ENCODE data around the gene UTP3.
"Not testable (repeated sequence)": the region's sequence is repeated elsewhere in the genome, so short reads cannot be mapped to it uniquely, and the experiment has no call there.

UTP3 gene

GRCh38 chr4:70694633-70695032 is 6.3 kb downstream of the UTP3 start:
- not testable (repeated sequence) for H3K27me3 ChIP-seq (ENCODE audit: insufficient read depth, low read length); H3K9me3 ChIP-seq (ENCODE audit: insufficient read depth, low read depth, low read length); H3K27ac ChIP-seq (ENCODE audit: low read length); H3K4me3 ChIP-seq (ENCODE audit: low read length); H3K4me1 ChIP-seq (ENCODE audit: insufficient read depth, low read length); H3K9ac ChIP-seq (ENCODE audit: low read depth, low read length)
- peaks cover 13% of the 10 kb centered on the region for H3K36me3 ChIP-seq (ENCODE audit: insufficient read depth, low read depth, low read length)

GRCh38 chr4:70698435-70698834 is 10.1 kb downstream of the UTP3 start:
- H3K27me3 ChIP-seq (ENCODE audit: insufficient read depth, low read length); H3K9me3 ChIP-seq (ENCODE audit: insufficient read depth, low read depth, low read length); H3K4me1 ChIP-seq (ENCODE audit: insufficient read depth, low read length); H3K27ac ChIP-seq (ENCODE audit: low read length); H3K36me3 ChIP-seq (ENCODE audit: insufficient read depth, low read depth, low read length); H3K4me3 ChIP-seq (ENCODE audit: low read length); H3K9ac ChIP-seq (ENCODE audit: low read depth, low read length): not testable (repeated sequence)

- Histone ChIP-seq H3K9me3 (ENCODE audit: insufficient read depth, low read depth, low read length) (no peaks in the 10 kb centered on the region), H3K9ac (ENCODE audit: low read depth, low read length) (no peak overlapping the region), H3K4me3 (ENCODE audit: low read length) (no peak overlapping the region), H3K27ac (ENCODE audit: low read length) (no peak overlapping the region), H3K36me3 (ENCODE audit: insufficient read depth, low read depth, low read length) (no peaks in the 10 kb centered on the region), H3K27me3 (ENCODE audit: insufficient read depth, low read length) (peaks cover under 1% of the 10 kb centered on the region; the same call in 1 of the 2 replicates), H3K4me1 (ENCODE audit: insufficient read depth, low read length) (peaks cover 5% of the 10 kb centered on the region; the same call in 1 of the 2 replicates)
These were observed 12.4 kb downstream of the UTP3 start for GRCh38 chr4:70700712-70701111.

- H3K4me3 ChIP-seq (ENCODE audit: low read length) = no peak overlapping the region
- no peaks in the 10 kb centered on the region for H3K36me3 ChIP-seq (ENCODE audit: insufficient read depth, low read depth, low read length)
- peaks cover 7% of the 10 kb centered on the region for H3K4me1 ChIP-seq (ENCODE audit: insufficient read depth, low read length)
- no peak overlapping the region for H3K9ac ChIP-seq (ENCODE audit: low read depth, low read length)
- H3K9me3 ChIP-seq (ENCODE audit: insufficient read depth, low read depth, low read length) = no peaks in the 10 kb centered on the region
- H3K27me3 ChIP-seq (ENCODE audit: insufficient read depth, low read length) = peaks cover 6% of the 10 kb centered on the region; the same call in 1 of the 2 replicates
- H3K27ac ChIP-seq (ENCODE audit: low read length) = no peak overlapping the region
These were observed 12.9 kb downstream of the UTP3 start for GRCh38 chr4:70701271-70701670.

- not testable (repeated sequence) for H3K36me3 ChIP-seq (ENCODE audit: insufficient read depth, low read depth, low read length); H3K9me3 ChIP-seq (ENCODE audit: insufficient read depth, low read depth, low read length); H3K9ac ChIP-seq (ENCODE audit: low read depth, low read length); H3K27ac ChIP-seq (ENCODE audit: low read length); H3K4me3 ChIP-seq (ENCODE audit: low read length)
- Histone ChIP-seq H3K4me1 (ENCODE audit: insufficient read depth, low read length) (peaks cover 12% of the 10 kb centered on the region), H3K27me3 (ENCODE audit: insufficient read depth, low read length) (peaks cover 12% of the 10 kb centered on the region; the same call in 1 of the 2 replicates)
These were observed 14.3 kb downstream of the UTP3 start for GRCh38 chr4:70702592-70702991.

GRCh38 chr4:70703619-70704214 is 15.4 kb downstream of the UTP3 start:
- peak overlapping the region; percentile 74; the same call in 1 of the 2 replicates for H3K9ac ChIP-seq (ENCODE audit: low read depth, low read length)
- no peaks in the 10 kb centered on the region for H3K9me3 ChIP-seq (ENCODE audit: insufficient read depth, low read depth, low read length)
- peak overlapping the region; percentile 81 for H3K4me3 ChIP-seq (ENCODE audit: low read length)
- peaks cover 12% of the 10 kb centered on the region for H3K4me1 ChIP-seq (ENCODE audit: insufficient read depth, low read length)
- H3K27ac ChIP-seq (ENCODE audit: low read length) = no peak overlapping the region
- no peaks in the 10 kb centered on the region for H3K36me3 ChIP-seq (ENCODE audit: insufficient read depth, low read depth, low read length)
- peaks cover 12% of the 10 kb centered on the region; the same call in 1 of the 2 replicates for H3K27me3 ChIP-seq (ENCODE audit: insufficient read depth, low read length)

GRCh38 chr4:70704215-70704930 is 16.0 kb downstream of the UTP3 start:
- H3K27ac ChIP-seq (ENCODE audit: low read length) = no peak overlapping the region
- peak overlapping the region; percentile 81 for H3K4me3 ChIP-seq (ENCODE audit: low read length)
- no peaks in the 10 kb centered on the region for H3K9me3 ChIP-seq (ENCODE audit: insufficient read depth, low read depth, low read length)
- H3K9ac ChIP-seq (ENCODE audit: low read depth, low read length) = peak overlapping the region; percentile 74
- H3K27me3 ChIP-seq (ENCODE audit: insufficient read depth, low read length) = peaks cover 12% of the 10 kb centered on the region; the same call in 1 of the 2 replicates
- peaks cover 17% of the 10 kb centered on the region for H3K4me1 ChIP-seq (ENCODE audit: insufficient read depth, low read length)
- no peaks in the 10 kb centered on the region for H3K36me3 ChIP-seq (ENCODE audit: insufficient read depth, low read depth, low read length)

GRCh38 chr4:70704931-70705182 is 16.5 kb downstream of the UTP3 start:
- peaks cover 21% of the 10 kb centered on the region for H3K4me1 ChIP-seq (ENCODE audit: insufficient read depth, low read length)
- peak overlapping the region; percentile 80; the same call in 1 of the 2 replicates for H3K9ac ChIP-seq (ENCODE audit: low read depth, low read length)

GRCh38 chr4:70705183-70706043 is 17.1 kb downstream of the UTP3 start:
- H3K27ac ChIP-seq (ENCODE audit: low read length) = no peak overlapping the region
- no peaks in the 10 kb centered on the region for H3K9me3 ChIP-seq (ENCODE audit: insufficient read depth, low read depth, low read length)
- peak overlapping the region; percentile 80 for H3K9ac ChIP-seq (ENCODE audit: low read depth, low read length)
- H3K36me3 ChIP-seq (ENCODE audit: insufficient read depth, low read depth, low read length) = no peaks in the 10 kb centered on the region
- peak overlapping the region; percentile 81 for H3K4me3 ChIP-seq (ENCODE audit: low read length)
- H3K27me3 ChIP-seq (ENCODE audit: insufficient read depth, low read length) = peaks cover 12% of the 10 kb centered on the region; the same call in 1 of the 2 replicates
- peaks cover 22% of the 10 kb centered on the region for H3K4me1 ChIP-seq (ENCODE audit: insufficient read depth, low read length)

More at GRCh38 chr4:70704931-70705182, 16.5 kb downstream of the UTP3 start:
- H3K27ac ChIP-seq (ENCODE audit: low read length) = no peak overlapping the region
- H3K9me3 ChIP-seq (ENCODE audit: insufficient read depth, low read depth, low read length) = no peaks in the 10 kb centered on the region
- peaks cover 12% of the 10 kb centered on the region; the same call in 1 of the 2 replicates for H3K27me3 ChIP-seq (ENCODE audit: insufficient read depth, low read length)
- peak overlapping the region; percentile 81; the same call in 1 of the 2 replicates for H3K4me3 ChIP-seq (ENCODE audit: low read length)
- no peaks in the 10 kb centered on the region for H3K36me3 ChIP-seq (ENCODE audit: insufficient read depth, low read depth, low read length)

GRCh38 chr4:70706044-70706461 is 17.7 kb downstream of the UTP3 start:
- Histone ChIP-seq H3K4me1 (ENCODE audit: insufficient read depth, low read length) (peaks cover 22% of the 10 kb centered on the region), H3K36me3 (ENCODE audit: insufficient read depth, low read depth, low read length) (no peaks in the 10 kb centered on the region), H3K9me3 (ENCODE audit: insufficient read depth, low read depth, low read length) (no peaks in the 10 kb centered on the region), H3K27ac (ENCODE audit: low read length) (no peak overlapping the region), H3K9ac (ENCODE audit: low read depth, low read length) (peak overlapping the region; percentile 80; the same call in 1 of the 2 replicates), H3K4me3 (ENCODE audit: low read length) (peak overlapping the region; percentile 81), H3K27me3 (ENCODE audit: insufficient read depth, low read length) (peaks cover 12% of the 10 kb centered on the region; the same call in 1 of the 2 replicates)

- Histone ChIP-seq H3K4me3 (ENCODE audit: low read length) (peak overlapping the region; percentile 81), H3K9me3 (ENCODE audit: insufficient read depth, low read depth, low read length) (no peaks in the 10 kb centered on the region), H3K27ac (ENCODE audit: low read length) (no peak overlapping the region), H3K36me3 (ENCODE audit: insufficient read depth, low read depth, low read length) (no peaks in the 10 kb centered on the region), H3K27me3 (ENCODE audit: insufficient read depth, low read length) (peaks cover 12% of the 10 kb centered on the region; the same call in 1 of the 2 replicates), H3K4me1 (ENCODE audit: insufficient read depth, low read length) (peaks cover 22% of the 10 kb centered on the region), H3K9ac (ENCODE audit: low read depth, low read length) (peak overlapping the region; percentile 80; the same call in 1 of the 2 replicates)
These were observed 18.2 kb downstream of the UTP3 start for GRCh38 chr4:70706516-70706915.
